Glomerular endothelial cell (primary cell): ENCODE data around the gene CPEB1. TPM values are rescaled to one million over a fixed set of nuclear protein-coding genes. Genes with fewer than 3 reads are reported as not detected.
"Not testable (repeated sequence)": the region's sequence is repeated elsewhere in the genome, so short reads cannot be mapped to it uniquely, and the experiment has no call there.

Source experiments
- DNase-seq: peaks from one replicate; pipeline ENCODE4 v3.0.0-alpha.2; 2011; ENCODE audit warnings: low read depth, low spot score; ENCODE audit errors: extremely low read depth
- total RNA-seq: library from RNA; depleted of rRNA; stranded (reverse); fragments of >200 nt; gene quantifications from 2 replicates; pipeline ENCODE4 v1.2.3, GENCODE V29; 2015

CPEB1 gene
- total RNA-seq, 1 donor from 2014 or later, result not detected

- DNase-seq, result no peak
Observed at GRCh38 chr15:82649226-82649999, 2.2 kb upstream of the CPEB1 start.

DNA sequence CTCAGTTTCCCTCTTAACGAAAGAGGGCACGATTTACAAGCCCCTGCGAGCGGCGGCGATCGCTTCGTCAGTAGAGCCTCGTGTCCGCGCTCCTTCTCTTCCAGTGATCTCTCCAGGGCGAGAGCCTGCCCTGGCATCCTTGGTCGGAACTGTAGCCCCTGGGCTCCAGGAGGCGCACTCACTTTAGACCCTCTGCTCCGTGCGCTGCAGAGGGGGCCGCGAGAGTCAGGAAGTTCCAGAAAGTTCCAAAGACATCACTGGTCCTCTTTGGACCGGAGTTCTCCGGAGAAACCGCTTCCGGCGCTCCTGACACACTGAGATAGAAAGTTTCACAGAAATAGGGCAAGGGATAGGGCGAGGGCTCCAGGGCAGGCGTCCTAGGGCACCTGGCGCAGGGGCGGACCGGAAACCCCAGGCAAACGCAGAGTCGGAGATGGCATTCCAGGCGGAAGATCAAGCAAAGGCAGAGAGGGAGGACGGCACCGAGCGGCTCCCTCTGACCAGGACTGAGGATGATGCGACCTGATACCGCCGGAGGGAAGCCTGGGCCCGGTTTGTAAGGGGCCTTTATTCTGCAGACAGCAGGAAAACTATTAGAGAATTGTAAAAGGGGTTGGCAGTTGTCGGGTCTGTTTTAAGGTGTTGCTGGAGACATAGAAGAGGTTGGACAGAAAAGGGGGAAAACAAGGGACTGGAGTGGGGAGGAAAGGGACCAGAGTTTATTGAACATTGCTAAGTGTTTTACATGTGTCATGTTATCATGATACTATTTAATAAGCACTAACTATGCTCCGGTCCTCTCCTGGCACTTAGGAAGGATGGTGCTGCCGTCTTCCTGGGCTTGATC lies 1.3 kb upstream of the CPEB1 start:
- DNase-seq, result no peak

DNA sequence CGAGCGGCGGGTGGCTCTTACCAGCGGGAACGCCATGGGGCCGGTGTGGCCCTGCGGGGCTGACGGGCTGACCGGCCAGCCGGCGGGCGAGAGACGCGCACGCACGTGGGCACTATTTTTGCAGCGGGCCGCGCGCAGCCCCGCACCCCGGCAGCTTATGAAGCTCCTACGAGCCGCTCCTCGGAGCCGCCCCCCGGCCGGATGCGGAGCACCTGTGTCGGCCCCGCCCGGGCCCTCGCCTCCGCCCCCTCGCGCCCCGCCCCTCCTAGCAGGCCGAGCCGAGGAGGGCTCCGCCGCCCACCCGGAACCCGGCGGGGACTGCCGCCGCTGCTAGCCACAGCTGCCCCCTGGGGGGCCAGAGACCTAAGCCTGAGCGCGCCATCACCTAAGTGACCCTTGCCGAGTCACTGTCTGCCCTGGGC lies 683 bp upstream of the CPEB1 start:
- no peak for DNase-seq

DNA sequence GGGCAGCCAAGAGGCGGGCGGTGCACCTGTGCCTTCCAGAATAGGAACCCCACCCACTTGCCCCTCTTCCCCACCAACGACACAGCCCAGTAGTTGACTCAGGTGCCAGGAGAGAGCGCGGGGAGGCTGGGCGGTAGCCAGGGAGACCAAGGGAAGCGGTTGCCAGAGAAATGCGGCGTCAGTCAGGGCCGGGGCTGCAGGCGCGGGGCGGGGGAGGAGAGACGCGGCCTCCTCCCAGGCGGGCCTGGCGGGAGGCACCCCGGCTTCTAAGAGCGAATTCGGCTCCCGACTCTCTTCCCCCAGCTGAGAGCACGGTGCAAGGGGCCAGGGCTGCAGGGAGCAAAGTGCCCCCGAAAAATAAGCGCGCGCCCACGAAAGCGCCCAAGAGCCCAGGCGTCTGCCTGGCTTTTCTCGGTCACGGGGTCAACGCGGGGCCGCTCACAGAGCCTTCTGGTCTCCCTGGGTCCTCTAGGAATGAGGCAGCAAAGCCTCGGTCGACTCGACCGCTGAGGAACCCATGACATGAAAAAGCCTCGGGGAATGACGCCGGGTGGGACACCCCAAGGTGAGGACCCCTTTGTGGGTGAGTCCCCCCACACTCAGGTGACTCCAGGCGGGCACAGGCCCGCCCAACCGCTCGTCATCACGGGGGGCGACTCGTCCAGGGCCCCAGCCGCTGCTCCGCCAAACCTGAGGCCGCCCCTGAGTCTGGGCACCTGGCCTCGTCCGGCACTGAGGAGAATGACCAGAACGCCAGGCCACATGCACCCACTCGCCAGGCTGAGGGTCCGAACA lies 716 bp downstream of the CPEB1 start:
- no peak for DNase-seq

DNA sequence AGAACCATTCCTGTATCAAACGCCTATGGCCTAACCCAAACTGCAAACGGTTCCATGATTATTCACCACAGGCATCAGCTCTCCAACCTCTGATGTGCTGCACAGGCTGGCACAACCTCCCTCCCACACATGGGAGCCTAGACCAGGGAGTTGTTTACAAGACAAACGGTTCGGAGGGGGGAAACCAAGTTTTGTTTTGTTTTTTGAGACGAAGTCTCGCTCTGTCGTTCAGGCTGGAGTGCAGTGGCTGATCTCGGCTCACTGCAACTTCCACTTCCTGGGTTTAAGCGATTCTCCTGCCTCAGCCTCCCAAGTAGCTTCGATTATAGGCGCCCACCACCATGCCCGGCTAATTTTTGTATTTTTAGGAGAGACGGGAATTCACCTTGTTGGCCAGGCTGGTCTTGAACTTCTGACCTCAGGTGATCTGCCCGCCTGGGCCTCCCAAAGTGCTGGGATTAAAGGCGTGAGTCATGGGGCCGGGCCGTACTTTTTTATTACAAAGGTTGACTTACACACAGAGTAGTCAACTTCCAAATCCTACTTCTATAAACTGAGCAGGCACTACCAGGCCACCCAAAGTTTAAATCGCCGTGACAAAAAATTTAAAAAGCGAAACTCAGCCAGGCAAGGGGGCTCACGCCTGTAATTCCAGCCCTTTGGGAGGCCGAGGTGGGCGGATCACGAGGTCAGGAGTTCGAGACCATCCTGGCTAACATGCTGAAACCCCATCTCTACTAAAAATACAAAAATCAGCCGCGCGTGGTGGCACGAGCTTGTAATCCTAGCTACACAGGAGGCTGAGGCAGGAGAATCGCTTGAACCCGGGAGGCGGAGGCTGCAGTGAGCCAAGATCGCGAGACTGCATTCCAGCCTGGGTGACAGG lies 2.0 kb downstream of the CPEB1 start:
- DNase-seq, result not testable (repeated sequence)

DNA sequence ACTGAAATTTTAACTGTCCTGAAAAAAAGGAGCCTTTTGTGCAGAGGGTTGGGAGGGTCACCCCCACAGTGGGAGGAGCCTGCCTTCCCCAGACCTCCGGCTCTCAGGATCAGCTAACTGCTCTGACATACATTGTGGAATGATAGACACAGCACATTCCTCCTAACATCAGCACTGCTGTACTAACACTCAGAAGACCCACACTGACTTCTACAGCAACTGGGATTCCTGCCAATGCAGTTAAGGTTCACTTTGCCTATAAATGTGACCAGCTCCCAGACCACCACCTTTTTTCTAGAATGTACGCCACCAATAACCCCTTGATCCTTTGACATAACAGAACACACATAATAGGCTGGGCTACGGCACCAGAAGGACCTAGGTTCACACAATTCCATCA lies 3.2 kb downstream of the CPEB1 start:
- DNase-seq, result no peak

DNA sequence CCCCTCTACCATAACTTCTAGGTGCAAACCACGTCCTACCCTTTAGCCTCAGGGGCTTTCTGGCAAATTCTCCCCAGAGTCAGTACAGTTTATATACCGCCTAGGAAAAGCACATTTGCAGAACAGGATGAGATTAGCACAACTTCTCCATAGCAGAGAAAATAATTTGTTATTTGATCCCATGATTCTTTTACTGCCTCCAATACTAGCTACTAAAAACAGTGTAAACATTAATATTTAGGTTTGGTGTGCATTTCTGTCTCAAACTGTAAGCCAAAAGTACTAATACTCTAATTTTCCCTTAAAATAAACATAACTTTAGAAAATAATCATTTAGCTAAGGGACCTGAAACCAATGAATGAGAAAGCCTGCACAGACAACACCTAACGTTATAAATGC lies 4.5 kb downstream of the CPEB1 start:
- DNase-seq, result no peak

DNA sequence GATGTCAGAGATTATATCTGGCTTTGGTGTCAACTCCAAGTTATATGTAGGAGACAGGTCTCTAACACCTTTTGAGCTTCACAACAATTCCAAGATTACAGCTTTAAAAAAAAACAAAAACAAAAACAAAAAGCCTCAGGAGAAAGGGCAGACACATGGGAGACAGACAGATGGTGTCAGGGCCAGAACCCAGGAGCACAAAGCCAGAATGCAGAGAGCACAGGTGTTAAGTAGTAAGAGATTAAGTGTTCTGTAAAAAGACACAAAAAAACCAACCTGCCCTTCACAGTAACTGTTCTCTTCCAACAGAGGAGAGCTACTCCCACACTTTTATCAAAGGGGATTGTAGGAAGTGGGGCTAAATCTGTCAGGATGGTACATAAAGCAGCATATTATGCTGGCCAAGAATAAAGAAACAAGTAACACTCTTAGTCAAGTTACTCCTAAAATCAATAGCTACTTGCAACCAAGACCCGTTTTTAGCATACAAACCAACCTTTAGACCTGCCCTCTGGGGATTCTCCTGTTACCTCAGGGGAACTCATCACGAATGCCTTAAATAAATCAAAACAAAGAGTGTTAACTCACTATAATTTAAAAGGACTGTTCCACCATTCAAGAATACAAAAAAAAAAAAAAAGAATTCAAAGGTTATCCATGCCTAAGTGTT lies 5.9 kb downstream of the CPEB1 start:
- DNase-seq, result no peak

DNA sequence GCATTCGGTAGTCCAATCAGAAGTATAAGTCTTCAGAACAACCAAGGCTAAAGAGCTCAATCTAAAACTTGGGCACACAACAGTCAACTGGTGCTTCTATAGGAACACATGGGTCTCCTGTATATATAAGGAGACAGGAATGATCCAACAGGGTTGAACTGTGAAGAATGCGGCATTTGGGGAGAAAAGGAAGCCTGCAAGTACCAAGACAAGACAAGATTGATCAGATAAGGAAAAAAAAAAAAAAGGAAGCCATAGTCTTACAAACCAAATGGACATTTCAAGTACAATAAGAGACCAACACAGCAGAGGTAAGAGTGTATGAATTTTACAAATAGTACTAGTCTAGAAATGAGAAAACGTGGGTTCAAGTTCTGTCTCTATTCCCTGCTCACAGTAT lies 6.5 kb downstream of the CPEB1 start:
- DNase-seq, result no peak

GRCh38 chr15:82635798-82636197 lies 11.4 kb downstream of the CPEB1 start:
- DNase-seq, result no peak

DNA sequence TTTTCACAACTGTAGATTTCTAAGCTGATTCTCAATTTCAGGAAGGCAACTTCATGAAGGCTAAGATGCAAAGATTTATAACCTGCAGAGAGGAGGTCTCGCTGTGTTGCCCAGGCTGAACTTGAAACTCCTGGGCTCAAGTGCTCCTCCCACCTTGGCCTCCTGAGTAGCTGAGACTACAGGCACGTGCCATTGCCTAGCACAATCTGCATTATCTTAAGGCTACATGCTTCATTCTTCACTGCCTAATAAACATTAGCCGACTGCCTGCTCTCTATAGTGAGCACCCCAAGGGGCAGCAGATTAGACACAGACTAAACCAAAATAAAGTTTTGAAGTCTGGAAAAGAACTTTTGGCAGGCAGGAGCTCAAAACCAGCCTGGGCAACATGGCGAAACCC lies 17.1 kb downstream of the CPEB1 start:
- DNase-seq, result no peak

DNA sequence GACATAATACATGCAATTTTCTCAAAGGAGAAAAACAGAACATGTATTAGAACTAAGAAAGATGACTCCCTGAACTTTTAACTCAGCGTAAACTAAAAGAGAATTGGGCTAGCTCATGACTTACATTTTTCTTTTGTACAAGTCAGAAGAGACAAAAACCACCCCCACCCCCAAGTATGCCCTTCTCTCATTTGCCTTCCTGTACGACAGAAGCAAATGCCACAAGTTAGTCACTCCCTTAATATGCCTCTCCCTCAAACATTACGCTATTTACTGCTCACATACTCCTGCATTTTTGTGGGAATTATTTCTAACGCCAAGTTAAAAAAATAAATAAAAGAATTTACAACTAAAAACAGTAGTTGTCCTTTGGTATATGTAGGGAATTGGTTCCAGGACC lies 22.0 kb downstream of the CPEB1 start:
- DNase-seq, result no peak

GRCh38 chr15:82624438-82624837 lies 22.7 kb downstream of the CPEB1 start:
- DNase-seq, result no peak

GRCh38 chr15:82624008-82624407 lies 23.2 kb downstream of the CPEB1 start:
- no peak for DNase-seq

GRCh38 chr15:82621970-82622369 lies 25.2 kb downstream of the CPEB1 start:
- DNase-seq, result no peak

- no peak for DNase-seq
Observed at GRCh38 chr15:82613747-82614146, 33.4 kb downstream of the CPEB1 start.

GRCh38 chr15:82611348-82611747 lies 35.8 kb downstream of the CPEB1 start:
- no peak for DNase-seq

DNA sequence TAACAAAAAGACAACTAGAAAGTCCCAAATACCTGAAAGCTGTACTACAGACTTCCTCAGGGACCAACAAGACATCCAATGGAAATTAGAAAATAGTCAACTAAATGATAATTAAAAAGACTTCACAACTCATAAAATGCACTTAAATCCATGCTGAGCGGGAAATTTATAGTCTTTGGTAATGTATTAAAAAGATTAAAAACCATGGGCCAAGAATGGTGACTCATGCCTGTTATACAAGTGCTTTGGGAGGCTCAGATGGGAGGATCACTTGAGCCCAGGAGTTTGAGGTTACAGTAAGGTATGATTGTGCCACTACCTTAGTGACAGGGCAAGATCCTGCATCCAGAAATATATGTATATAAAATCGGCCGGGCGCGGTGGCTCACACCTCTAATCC lies 45.0 kb downstream of the CPEB1 start:
- DNase-seq, result no peak

- no peak for DNase-seq
Observed at GRCh38 chr15:82599862-82600261, 47.3 kb downstream of the CPEB1 start.

DNA sequence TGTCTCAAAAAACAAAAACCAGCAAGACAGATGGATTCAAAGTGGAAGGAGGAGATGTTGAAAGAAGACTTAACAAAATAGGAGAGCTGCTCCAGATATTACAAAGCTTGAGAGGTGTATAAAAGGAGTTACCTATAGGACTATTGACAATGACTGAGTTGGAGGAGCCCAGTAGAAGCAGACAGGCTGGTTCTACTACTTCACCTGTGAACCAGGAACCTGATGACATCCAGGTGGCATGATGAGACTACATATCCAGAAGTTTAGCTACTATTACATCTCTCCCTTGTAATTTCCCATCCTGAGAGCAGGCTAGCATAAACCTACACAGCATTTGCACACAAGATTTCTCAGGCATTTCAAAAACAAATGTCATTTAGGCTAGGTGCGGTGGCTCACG lies 49.3 kb downstream of the CPEB1 start:
- no peak for DNase-seq
